SK-N-SH (cell line): Measurements from ENCODE around the gene XXYLT1. TPM values are rescaled to one million over a fixed set of nuclear protein-coding genes. Genes with fewer than 3 reads are reported as not detected.

Experiments
- CTCF ChIA-PET: fragments of 300-600, 350-600 bp; formaldehyde crosslinking; extraction: SDS; loops from one replicate; lab custom pipeline; 2021; lab: Yijun Ruan, JAX
- POLR2A ChIA-PET: fragments of 350-600 bp; sonication (Branson Sonifier 250); formaldehyde crosslinking; extraction: SDS; loops from one replicate; lab custom pipeline; 2020; ENCODE audit warnings: antibody characterized with exemption, inconsistent platforms; lab: Yijun Ruan, JAX
- DNase-seq: peaks from one replicate; pipeline ENCODE4 v3.0.0; 2012
- H2AFZ ChIP-seq: fragments of 200-600 bp; sonication (generic); 2 replicates; pipeline ENCODE4 v1.8.1; 2016; ENCODE audit warnings: antibody characterized with exemption, mild to moderate bottlenecking, low read depth
- H3F3A ChIP-seq: fragments of 200-600 bp; sonication (generic); replicated peaks from 2 replicates; pipeline ENCODE3; 2016; ENCODE audit warnings: antibody characterized with exemption, mild to moderate bottlenecking; ENCODE audit not compliant: insufficient read depth
- H3K27ac ChIP-seq, 2 experiments: fragments of 200-500 bp in 1 of 2; fragments of 200-600 bp in 1 of 2; sonication (Bioruptor generic) in 1 of 2; sonication (generic), shearing (Covaris generic) in 1 of 2; 2 replicates each; pipeline versions ENCODE4 v1.5.1 to v1.6.1; 2014 to 2016; ENCODE audit warnings: low read depth in 2 of 2, inconsistent platforms in 1 of 2, low read length in 1 of 2, mild to moderate bottlenecking in 1 of 2, mixed read lengths in 1 of 2
- H3K27me3 ChIP-seq: fragments of 200-600 bp; sonication (generic), shearing (Covaris generic); 2 replicates; pipeline ENCODE4 v1.6.1; 2016; ENCODE audit warnings: mixed run types; ENCODE audit not compliant: insufficient read depth
- H3K36me3 ChIP-seq, 2 experiments: fragments of 200-500 bp in 1 of 2; fragments of 200-600 bp in 1 of 2; sonication (Bioruptor generic) in 1 of 2; sonication (generic) in 1 of 2; replicated peaks in 1 of 2; 2 replicates each; pipeline versions ENCODE3 to v1.5.1; 2014 to 2016; ENCODE audit warnings: low read length in 1 of 2, mild to moderate bottlenecking in 1 of 2; ENCODE audit not compliant: insufficient read depth in 2 of 2, control insufficient read depth in 1 of 2
- H3K4me1 ChIP-seq, 2 experiments: fragments of 200-500 bp in 1 of 2; fragments of 200-600 bp in 1 of 2; sonication (Bioruptor generic) in 1 of 2; sonication (generic), shearing (Covaris generic) in 1 of 2; 2 replicates each; pipeline versions ENCODE4 v1.5.1 to v1.6.1; 2014 to 2016; ENCODE audit warnings: low read depth in 1 of 2, low read length in 1 of 2, mixed run types in 1 of 2; ENCODE audit not compliant: insufficient read depth in 2 of 2, control insufficient read depth in 1 of 2
- H3K4me2 ChIP-seq: fragments of 200-600 bp; sonication (generic), shearing (Covaris generic); 2 replicates; pipeline ENCODE4 v1.6.1; 2017; ENCODE audit warnings: mixed run types
- H3K4me3 ChIP-seq, 2 experiments: fragments of 200-500 bp in 1 of 2; fragments of 200-600 bp in 1 of 2; sonication (Bioruptor generic) in 1 of 2; sonication (generic), shearing (Covaris generic) in 1 of 2; 2 replicates each; pipeline versions ENCODE4 v1.5.1 to v1.8.1; 2014 to 2016; ENCODE audit warnings: low read depth in 2 of 2, inconsistent platforms in 1 of 2, low read length in 1 of 2, mild to moderate bottlenecking in 1 of 2, mixed read lengths in 1 of 2, moderate library complexity in 1 of 2
- H3K79me2 ChIP-seq: fragments of 200-600 bp; sonication (generic); 2 replicates; pipeline ENCODE4 v1.8.1; 2017; ENCODE audit warnings: mild to moderate bottlenecking; ENCODE audit not compliant: insufficient read depth
- H3K9ac ChIP-seq: fragments of 200-600 bp; sonication (generic); 2 replicates; pipeline ENCODE4 v1.6.1; 2017; ENCODE audit warnings: mixed run types
- H3K9me2 ChIP-seq: fragments of 200-600 bp; sonication (generic); 2 replicates; pipeline ENCODE4 v1.6.1; 2017; ENCODE audit warnings: mixed run types
- H3K9me3 ChIP-seq: fragments of 200-600 bp; sonication (generic); 2 replicates; pipeline ENCODE4 v1.6.1; 2017; ENCODE audit warnings: mixed run types, mild to moderate bottlenecking, moderate library complexity
- H4K20me1 ChIP-seq: fragments of 200-600 bp; sonication (generic); 2 replicates; pipeline ENCODE4 v1.6.1; 2017; ENCODE audit warnings: mild to moderate bottlenecking, mixed run types; ENCODE audit not compliant: insufficient read depth
- EP300 ChIP-seq, 2 experiments: IDR thresholded peaks; 2 replicates each; pipeline versions ENCODE4 v1.4.0 to v1.6.1; 2012; ENCODE audit warnings: borderline replicate concordance in 1 of 2, low read depth in 1 of 2, low read length in 1 of 2
- NFIC ChIP-seq: IDR thresholded peaks from 2 replicates; pipeline ENCODE4 v1.4.0; 2012; ENCODE audit warnings: borderline replicate concordance
- POLR2AphosphoS5 ChIP-seq: IDR thresholded peaks from 2 replicates; pipeline ENCODE4 v1.6.1; 2012; ENCODE audit warnings: low read depth, low read length
- SMC3 ChIP-seq: IDR thresholded peaks from 2 replicates; pipeline ENCODE4 v1.6.1; 2012; ENCODE audit warnings: low read depth, low read length, improper control_type of control experiment
- TEAD4 ChIP-seq: IDR thresholded peaks from 2 replicates; pipeline ENCODE4 v1.4.0; 2012; ENCODE audit warnings: mild to moderate bottlenecking, borderline replicate concordance; ENCODE audit not compliant: insufficient read depth
- YY1 ChIP-seq: IDR thresholded peaks from 2 replicates; pipeline ENCODE4 v1.4.0; 2012; ENCODE audit warnings: low read depth, mild to moderate bottlenecking
- WGBS: methylation state at CpG from one replicate; pipeline ENCODE4 v1.1.6; 2017; ENCODE audit warnings: low lambda C conversion rate; 5-methylcytosine and 5-hydroxymethylcytosine counted together
- polyA plus RNA-seq, 3 experiments: library from polyadenylated mRNA; depleted of rRNA; stranded (reverse); fragments of >200 nt; gene quantifications; 2 replicates each; pipeline ENCODE4 v1.2.3, GENCODE V29; 2012
- TF ChIP-seq, protein P1 (sequence below): IDR thresholded peaks from 2 replicates; pipeline ENCODE4 v1.6.1; 2012; ENCODE audit warnings: mild to moderate bottlenecking, low read depth, low read length, moderate library complexity
- TF ChIP-seq, protein P2 (sequence below): IDR thresholded peaks from 2 replicates; pipeline ENCODE4; 2012

The XXYLT1 gene
- polyA plus RNA-seq, 1 of the 3 experiments (the other 2 are of a cell fraction): 22.6 TPM

DNA sequence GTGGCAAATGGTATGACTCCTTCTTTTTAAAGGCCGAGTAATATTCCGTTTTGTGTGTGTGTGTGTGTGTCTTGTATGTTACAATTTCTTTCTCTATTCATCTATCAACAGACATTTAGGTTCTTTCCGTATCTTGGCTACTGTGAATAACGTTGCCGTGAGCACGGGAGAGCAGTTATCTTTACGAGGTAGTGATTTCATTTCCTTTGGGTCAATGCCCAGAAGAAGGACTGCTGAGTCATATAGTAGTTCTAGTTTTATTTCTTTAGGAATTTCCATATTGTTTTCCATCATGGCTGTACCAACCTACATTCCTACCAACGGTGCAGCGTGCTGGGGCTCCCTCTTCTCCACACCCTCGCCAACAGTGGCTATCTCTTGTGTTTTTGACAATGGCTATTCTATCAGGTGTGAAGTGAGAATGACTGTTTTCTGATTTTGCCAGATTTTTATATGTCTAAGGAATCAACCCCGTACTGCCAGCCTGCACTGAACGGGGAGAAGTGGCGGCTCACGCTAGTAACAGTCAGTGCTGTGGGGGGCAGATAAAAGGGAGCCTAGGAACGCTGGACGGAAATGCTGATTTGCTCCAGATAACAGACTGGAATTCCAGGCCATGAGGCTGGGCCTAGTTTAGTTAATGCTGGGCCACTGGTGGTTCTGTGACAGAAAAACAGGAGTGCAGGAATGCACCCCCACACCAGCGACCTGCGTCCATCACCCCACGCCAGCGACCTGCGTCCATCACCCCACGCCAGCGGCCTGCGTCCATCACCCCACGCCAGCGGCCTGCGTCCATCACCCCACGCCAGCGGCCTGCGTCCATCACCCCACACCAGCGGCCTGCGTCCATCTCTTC, 168.1 kb downstream of the XXYLT1 start:
- Histone ChIP-seq H3K4me1 (peaks cover 24 to 28% of the 10 kb centered on the region in 2 experiments), H4K20me1 (no peaks in the 10 kb centered on the region), H3K9ac (peak overlapping the region; percentile 24; the same call in 1 of the 2 replicates), H3K9me3 (no peaks in the 10 kb centered on the region), H3K4me2 (0 out of 2 replicates have a peak overlapping the region, but pooled peaks have one; percentile 27), H3K27me3 (no peaks in the 10 kb centered on the region), H2AFZ (peak overlapping the region; percentile 61; the same call in 1 of the 2 replicates), H3K4me3 (no peak overlapping the region), H3K9me2 (no peaks in the 10 kb centered on the region), H3K79me2 (no peaks in the 10 kb centered on the region; the same call in 1 of the 2 replicates), H3F3A (peaks cover 21% of the 10 kb centered on the region), H3K36me3 (no peaks in the 10 kb centered on the region), H3K27ac (peak overlapping the region; percentile 61 to 89)
- TF ChIP-seq SMC3 (no peak), NFIC (peak; percentile 81), TEAD4 (no peak; the same call in 1 of the 2 replicates), POLR2AphosphoS5 (peak; percentile 46; the same call in 1 of the 2 replicates), YY1 (peak; percentile 82; the same call in 1 of the 2 replicates), EP300 (IDR thresholded peaks at IDR 0.05; ENCODE audit: borderline replicate concordance in 1 of 2, low read depth in 1 of 2, low read length in 1 of 2) (peak in 1 of 2 experiments; percentile 33; a peak in 1 of 4 replicates)
- TF ChIP-seq, protein P1, sequence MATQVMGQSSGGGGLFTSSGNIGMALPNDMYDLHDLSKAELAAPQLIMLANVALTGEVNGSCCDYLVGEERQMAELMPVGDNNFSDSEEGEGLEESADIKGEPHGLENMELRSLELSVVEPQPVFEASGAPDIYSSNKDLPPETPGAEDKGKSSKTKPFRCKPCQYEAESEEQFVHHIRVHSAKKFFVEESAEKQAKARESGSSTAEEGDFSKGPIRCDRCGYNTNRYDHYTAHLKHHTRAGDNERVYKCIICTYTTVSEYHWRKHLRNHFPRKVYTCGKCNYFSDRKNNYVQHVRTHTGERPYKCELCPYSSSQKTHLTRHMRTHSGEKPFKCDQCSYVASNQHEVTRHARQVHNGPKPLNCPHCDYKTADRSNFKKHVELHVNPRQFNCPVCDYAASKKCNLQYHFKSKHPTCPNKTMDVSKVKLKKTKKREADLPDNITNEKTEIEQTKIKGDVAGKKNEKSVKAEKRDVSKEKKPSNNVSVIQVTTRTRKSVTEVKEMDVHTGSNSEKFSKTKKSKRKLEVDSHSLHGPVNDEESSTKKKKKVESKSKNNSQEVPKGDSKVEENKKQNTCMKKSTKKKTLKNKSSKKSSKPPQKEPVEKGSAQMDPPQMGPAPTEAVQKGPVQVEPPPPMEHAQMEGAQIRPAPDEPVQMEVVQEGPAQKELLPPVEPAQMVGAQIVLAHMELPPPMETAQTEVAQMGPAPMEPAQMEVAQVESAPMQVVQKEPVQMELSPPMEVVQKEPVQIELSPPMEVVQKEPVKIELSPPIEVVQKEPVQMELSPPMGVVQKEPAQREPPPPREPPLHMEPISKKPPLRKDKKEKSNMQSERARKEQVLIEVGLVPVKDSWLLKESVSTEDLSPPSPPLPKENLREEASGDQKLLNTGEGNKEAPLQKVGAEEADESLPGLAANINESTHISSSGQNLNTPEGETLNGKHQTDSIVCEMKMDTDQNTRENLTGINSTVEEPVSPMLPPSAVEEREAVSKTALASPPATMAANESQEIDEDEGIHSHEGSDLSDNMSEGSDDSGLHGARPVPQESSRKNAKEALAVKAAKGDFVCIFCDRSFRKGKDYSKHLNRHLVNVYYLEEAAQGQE: no peak
- TF ChIP-seq, protein P2, sequence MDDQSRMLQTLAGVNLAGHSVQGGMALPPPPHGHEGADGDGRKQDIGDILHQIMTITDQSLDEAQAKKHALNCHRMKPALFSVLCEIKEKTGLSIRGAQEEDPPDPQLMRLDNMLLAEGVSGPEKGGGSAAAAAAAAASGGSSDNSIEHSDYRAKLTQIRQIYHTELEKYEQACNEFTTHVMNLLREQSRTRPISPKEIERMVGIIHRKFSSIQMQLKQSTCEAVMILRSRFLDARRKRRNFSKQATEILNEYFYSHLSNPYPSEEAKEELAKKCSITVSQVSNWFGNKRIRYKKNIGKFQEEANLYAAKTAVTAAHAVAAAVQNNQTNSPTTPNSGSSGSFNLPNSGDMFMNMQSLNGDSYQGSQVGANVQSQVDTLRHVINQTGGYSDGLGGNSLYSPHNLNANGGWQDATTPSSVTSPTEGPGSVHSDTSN: peak; percentile 47; the same call in 1 of the 2 replicates
- POLR2A ChIA-PET: no interaction called here
- WGBS: 60% methylated on average over 32 of the region's 32 CpGs
- DNase-seq: no peak
- CTCF ChIA-PET: interaction anchor here (2.7 to 6.4 kb wide), 2 partner anchors 420 kb away, joined by 17 to 96 read pairs; no protein-coding TSS in a partner anchor
